Measurements from ENCODE around the gene GRN.
"Not testable (repeated sequence)": the region's sequence is repeated elsewhere in the genome, so short reads cannot be mapped to it uniquely, and the experiment has no call there.

The GRN gene

DNA sequence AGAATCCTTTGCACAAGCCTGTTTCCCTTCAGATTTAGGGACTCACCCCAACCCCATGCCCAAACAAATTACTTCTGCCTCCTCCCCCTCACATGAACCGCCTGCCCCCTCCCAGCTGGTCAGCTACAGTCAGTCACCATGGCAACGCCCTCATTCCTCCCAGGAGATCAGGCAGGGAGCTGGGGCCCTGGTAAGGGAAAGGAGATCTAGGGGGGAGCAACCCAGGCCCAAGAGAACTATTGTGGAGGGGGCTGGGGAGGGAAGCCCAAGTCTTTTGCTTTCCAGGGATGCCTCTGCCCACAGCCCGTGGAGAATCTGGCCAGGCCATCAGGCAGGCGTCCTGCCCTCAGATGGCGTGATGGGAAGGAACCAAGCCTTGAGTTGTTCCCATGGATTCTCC lies 15.7 kb downstream of the GRN start:
- DNase-seq (ENCODE audit: low read depth in 2 of 2, low spot score in 1 of 2) = no peak

- no peak for DNase-seq (ENCODE audit: low read depth in 2 of 2, low spot score in 1 of 2)
Measured at GRCh38 chr17:44361292-44362260, 16.5 kb downstream of the GRN start.

GRCh38 chr17:44362459-44362948 lies 17.4 kb downstream of the GRN start:
- DNase-seq (ENCODE audit: low read depth in 2 of 2, low spot score in 1 of 2) = no peak

- no peak for DNase-seq (ENCODE audit: low read depth in 2 of 2, low spot score in 1 of 2)
Measured at GRCh38 chr17:44362949-44363612, 18.0 kb downstream of the GRN start.

- DNase-seq (ENCODE audit: low read depth in 2 of 2, low spot score in 1 of 2) = peak in 1 of 2 donors; percentile 33
Measured at GRCh38 chr17:44363613-44364159, 18.6 kb downstream of the GRN start, which contains the start of gene FAM171A2. FAM171A2 (minus strand) TSS chr17:44363853; CDS start chr17:44363714, 139 bp downstream.

DNA sequence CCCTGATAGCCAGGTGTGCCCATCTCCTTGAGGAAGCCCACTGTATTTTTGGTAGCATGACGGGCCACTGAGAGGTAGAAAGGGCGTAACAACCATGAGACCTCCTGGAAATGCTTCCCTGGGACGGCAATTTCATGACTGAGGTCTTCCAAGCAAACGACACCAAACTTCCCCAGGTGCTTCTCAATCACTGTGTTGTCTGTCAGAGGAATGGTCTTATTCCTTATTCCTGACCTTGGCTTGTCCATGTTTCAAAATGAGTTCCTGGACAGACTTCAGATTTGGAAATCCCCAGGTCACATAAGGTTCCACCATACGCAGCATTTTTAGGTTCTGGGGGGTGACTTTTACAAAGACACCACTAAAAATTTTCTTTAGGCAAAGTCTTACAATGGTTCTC lies 19.9 kb downstream of the GRN start:
- not testable (repeated sequence) for DNase-seq (ENCODE audit: low read depth in 2 of 2, low spot score in 1 of 2)

- DNase-seq (ENCODE audit: low read depth in 2 of 2, low spot score in 1 of 2) = no peak
Measured at GRCh38 chr17:44367231-44367979, 22.3 kb downstream of the GRN start.

GRCh38 chr17:44368391-44369243 lies 23.5 kb downstream of the GRN start:
- DNase-seq (ENCODE audit: low read depth in 2 of 2, low spot score in 1 of 2) = not testable (repeated sequence)

DNA sequence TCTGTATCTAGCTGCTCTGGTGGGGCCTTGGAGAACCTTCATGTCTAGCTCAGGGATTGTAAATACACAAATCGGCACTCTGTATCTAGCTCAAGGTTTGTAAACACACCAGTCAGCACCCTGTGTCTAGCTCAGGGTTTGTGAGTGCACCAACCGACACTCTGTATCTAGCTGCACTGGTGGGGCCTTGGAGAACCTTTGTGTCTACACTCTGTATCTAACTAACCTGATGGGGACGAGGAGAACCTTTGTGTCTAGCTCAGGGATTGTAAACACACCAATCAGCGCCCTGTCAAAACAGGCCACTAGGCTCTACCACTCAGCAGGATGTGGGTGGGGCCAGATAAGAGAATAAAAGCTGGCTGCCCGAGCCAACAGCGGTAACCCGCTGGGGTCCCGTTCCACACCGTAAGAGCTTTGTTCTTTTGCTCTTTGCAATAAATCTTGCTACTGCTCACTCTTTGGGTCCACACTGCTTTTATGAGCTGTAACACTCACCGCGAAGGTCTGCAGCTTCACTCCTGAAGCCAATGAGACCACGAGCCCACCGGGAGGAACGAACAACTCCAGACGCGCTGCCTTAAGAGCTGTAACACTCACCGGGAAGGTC lies 24.4 kb downstream of the GRN start:
- DNase-seq (ENCODE audit: low read depth in 2 of 2, low spot score in 1 of 2) = not testable (repeated sequence)

DNA sequence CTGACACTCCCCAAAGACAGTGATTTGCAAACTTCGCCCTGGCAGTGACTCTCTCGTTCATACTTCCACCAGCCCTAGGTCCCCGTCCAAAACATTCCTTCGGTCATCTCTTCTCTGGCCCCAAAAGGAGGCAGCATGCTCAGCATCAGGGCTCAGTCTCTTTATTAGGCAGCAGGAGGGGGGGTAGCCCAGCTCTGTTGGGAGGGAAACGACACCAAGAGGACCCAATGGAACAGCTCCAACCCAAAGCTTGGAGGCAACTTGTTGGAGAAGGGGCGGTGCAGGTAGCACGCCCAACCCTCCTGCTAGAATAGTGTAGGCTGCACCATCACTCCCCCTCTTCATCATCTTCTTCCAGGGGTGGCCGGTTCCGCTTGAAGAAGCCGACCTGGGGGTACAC lies 26.9 kb downstream of the GRN start:
- no peak for DNase-seq (ENCODE audit: low read depth in 2 of 2, low spot score in 1 of 2)

DNA sequence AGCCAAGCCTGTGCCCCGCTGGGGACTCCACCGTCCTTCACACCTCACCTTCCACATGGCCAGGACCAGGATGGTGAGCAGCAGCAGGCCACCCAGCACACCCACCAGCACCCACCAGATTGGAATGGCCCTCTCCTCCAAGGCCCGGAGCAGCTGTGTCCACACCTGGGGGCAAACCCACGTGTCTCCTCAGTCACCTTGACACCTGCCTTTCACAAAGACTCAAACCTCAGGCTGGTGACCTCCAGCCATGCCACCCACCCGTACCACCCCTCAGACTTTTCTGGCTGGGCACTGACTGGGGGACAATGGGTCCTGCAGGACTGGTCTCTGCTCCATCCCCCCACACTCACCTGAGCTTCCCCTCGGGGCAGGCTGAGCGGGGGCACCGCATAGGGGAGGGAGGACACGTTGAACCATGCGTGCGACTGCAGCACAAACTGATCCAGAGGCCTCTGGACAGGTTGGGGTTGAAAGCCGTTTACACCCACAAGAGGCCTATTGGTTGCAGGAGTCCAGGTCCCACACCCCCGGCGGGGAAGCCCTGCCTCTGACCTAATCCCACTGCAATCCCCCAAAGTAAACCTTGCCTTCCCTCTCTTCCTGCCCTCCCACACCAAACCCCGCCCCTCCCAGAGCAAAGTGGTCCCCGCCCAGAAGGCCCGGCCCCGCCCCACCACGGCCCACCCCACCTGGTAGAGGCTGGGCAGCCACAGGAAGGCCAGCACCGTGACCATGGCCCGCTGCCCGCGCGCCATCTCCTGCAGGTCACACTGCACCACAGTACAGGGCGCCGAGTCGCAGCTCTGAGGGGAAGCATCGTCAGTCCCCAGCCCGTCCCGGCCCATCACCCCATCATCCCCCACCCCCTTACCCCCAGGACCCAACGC lies 29.4 kb downstream of the GRN start:
- DNase-seq (ENCODE audit: low read depth in 2 of 2, low spot score in 1 of 2) = no peak

- no peak for DNase-seq (ENCODE audit: low read depth in 2 of 2, low spot score in 1 of 2)
Measured at GRCh38 chr17:44375196-44376017, 30.3 kb downstream of the GRN start.

- no peak for DNase-seq (ENCODE audit: low read depth in 2 of 2, low spot score in 1 of 2)
Measured at GRCh38 chr17:44376124-44376523, 31.0 kb downstream of the GRN start.

- no peak for DNase-seq (ENCODE audit: low read depth in 2 of 2, low spot score in 1 of 2)
Measured at GRCh38 chr17:44376779-44377178, 31.7 kb downstream of the GRN start.

GRCh38 chr17:44378171-44378705 lies 33.1 kb downstream of the GRN start:
- no peak for DNase-seq (ENCODE audit: low read depth in 2 of 2, low spot score in 1 of 2)

DNA sequence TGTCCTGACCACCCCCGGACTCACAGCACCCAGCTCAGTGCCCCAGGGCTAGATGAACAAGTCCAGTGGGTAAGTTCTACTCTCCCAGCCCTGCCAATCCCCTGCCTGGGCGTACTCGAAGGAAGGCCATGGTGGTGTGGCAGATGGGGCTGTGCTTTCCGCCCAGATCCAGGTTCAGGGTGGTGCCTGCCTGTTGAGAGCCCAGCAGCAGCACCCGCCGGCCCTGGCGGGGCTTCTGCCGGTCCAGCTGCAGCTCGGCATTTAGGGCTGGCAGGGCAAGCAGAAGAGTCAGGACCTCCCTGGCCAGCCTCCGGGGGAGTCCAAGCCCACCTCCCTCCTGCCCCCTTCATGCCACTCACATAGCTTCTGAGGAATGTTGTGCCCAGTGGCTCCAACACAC lies 34.8 kb downstream of the GRN start:
- DNase-seq (ENCODE audit: low read depth in 2 of 2, low spot score in 1 of 2) = no peak

GRCh38 chr17:44380767-44381166 lies 35.7 kb downstream of the GRN start:
- no peak for DNase-seq (ENCODE audit: low read depth in 2 of 2, low spot score in 1 of 2)
